ENCODE measurements around the gene GNAT2. TPM values are rescaled to one million over a fixed set of nuclear protein-coding genes. Genes with fewer than 3 reads are reported as not detected.

GNAT2 gene
- polyA plus RNA-seq, 1 experiment, result 0.09 TPM

GRCh38 chr1:109642626-109643025 lies 23.2 kb upstream of the GNAT2 start:
- H3K27me3 ChIP-seq (ENCODE audit: control insufficient read depth, insufficient read depth, low read length), result no peaks in the 10 kb centered on the region
- ChIA-PET CTCF (interaction anchor here (0.7 to 11.8 kb wide), 10 partner anchors 11 to 341 kb away, joined by 3 to 288 read pairs (median 4); partner anchors contain the start of genes AHCYL1, AMPD2, GNAI3 and GNAT2), POLR2A (no interaction called here)
- no peak for TF ChIP-seq CTCF (IDR thresholded peaks at IDR 0.05; ENCODE audit: insufficient read depth, low read depth, low read length)
- no peak for DNase-seq (ENCODE audit: low read depth)
- H3K4me3 ChIP-seq (ENCODE audit: low read depth, low read length), result no peak overlapping the region
- H3K36me3 ChIP-seq (ENCODE audit: control insufficient read depth, insufficient read depth, low read length), result no peaks in the 10 kb centered on the region

GRCh38 chr1:109641861-109642260 lies 22.4 kb upstream of the GNAT2 start:
- no peak for DNase-seq (ENCODE audit: low read depth)
- POLR2A ChIA-PET, result no interaction called here
- H3K4me3 ChIP-seq (ENCODE audit: low read depth, low read length), result no peak overlapping the region
- no peak for TF ChIP-seq CTCF (IDR thresholded peaks at IDR 0.05; ENCODE audit: insufficient read depth, low read depth, low read length)
- H3K36me3 ChIP-seq (ENCODE audit: control insufficient read depth, insufficient read depth, low read length), result no peaks in the 10 kb centered on the region
- CTCF ChIA-PET, result interaction anchor here (0.7 to 11.8 kb wide), 11 partner anchors 12 to 343 kb away, joined by 4 to 288 read pairs (median 40); partner anchors contain the start of genes AHCYL1, AMPD2, EPS8L3 and GNAI3
- no peaks in the 10 kb centered on the region for H3K27me3 ChIP-seq (ENCODE audit: control insufficient read depth, insufficient read depth, low read length)

GRCh38 chr1:109641078-109641740 lies 21.8 kb upstream of the GNAT2 start:
- Histone ChIP-seq H3K36me3 (ENCODE audit: control insufficient read depth, insufficient read depth, low read length) (no peaks in the 10 kb centered on the region), H3K27me3 (ENCODE audit: control insufficient read depth, insufficient read depth, low read length) (no peaks in the 10 kb centered on the region), H3K4me3 (ENCODE audit: low read depth, low read length) (no peak overlapping the region)
- no peak for TF ChIP-seq CTCF (IDR thresholded peaks at IDR 0.05; ENCODE audit: insufficient read depth, low read depth, low read length)
- ChIA-PET POLR2A (interaction anchor here (0.6 kb wide), 1 partner anchor 128 kb away, joined by 4 read pairs; no protein-coding TSS in a partner anchor), CTCF (interaction anchor here (0.8 to 11.8 kb wide), 24 partner anchors 12 to 370 kb away, joined by 3 to 288 read pairs (median 7); partner anchors contain the start of genes AHCYL1, AMPD2, EPS8L3 and GNAI3)
- no peak for DNase-seq (ENCODE audit: low read depth)

- Histone ChIP-seq H3K36me3 (ENCODE audit: control insufficient read depth, insufficient read depth, low read length) (no peaks in the 10 kb centered on the region), H3K27me3 (ENCODE audit: control insufficient read depth, insufficient read depth, low read length) (no peaks in the 10 kb centered on the region), H3K4me3 (ENCODE audit: low read depth, low read length) (no peak overlapping the region)
- TF ChIP-seq CTCF (IDR thresholded peaks at IDR 0.05; ENCODE audit: insufficient read depth, low read depth, low read length), result peak; percentile 95
- ChIA-PET POLR2A (interaction anchor here (0.5 to 1.4 kb wide), 3 partner anchors 83 to 129 kb away, joined by 4 to 6 read pairs (median 5); partner anchors contain the start of gene GNAI3), CTCF (interaction anchor here (0.6 to 11.8 kb wide), 48 partner anchors 13 to 395 kb away, joined by 3 to 288 read pairs (median 4); partner anchors contain the start of genes AHCYL1, AMPD2, CYB561D1 and EPS8L3)
- DNase-seq (ENCODE audit: low read depth), result no peak
Observed at GRCh38 chr1:109640285-109640865, 21.0 kb upstream of the GNAT2 start.

GRCh38 chr1:109639841-109640184 lies 20.4 kb upstream of the GNAT2 start:
- POLR2A ChIA-PET, result interaction anchor here (0.5 to 1.4 kb wide), 2 partner anchors 84 to 91 kb away, joined by 5 to 6 read pairs; partner anchors contain the start of gene GNAI3
- Histone ChIP-seq H3K27me3 (ENCODE audit: control insufficient read depth, insufficient read depth, low read length) (no peaks in the 10 kb centered on the region), H3K36me3 (ENCODE audit: control insufficient read depth, insufficient read depth, low read length) (no peaks in the 10 kb centered on the region), H3K4me3 (ENCODE audit: low read depth, low read length) (no peak overlapping the region)
- CTCF ChIA-PET, result interaction anchor here (0.6 to 11.8 kb wide), 44 partner anchors 14 to 396 kb away, joined by 3 to 288 read pairs (median 6); partner anchors contain the start of genes AHCYL1, AMPD2, CYB561D1 and EPS8L3
- TF ChIP-seq CTCF (IDR thresholded peaks at IDR 0.05; ENCODE audit: insufficient read depth, low read depth, low read length), result no peak
- no peak for DNase-seq (ENCODE audit: low read depth)
